Measurements from ENCODE around the gene PPFIA1.

Gene PPFIA1

GRCh38 chr11:70289582-70289981 lies 19.1 kb downstream of the PPFIA1 start:
- Histone ChIP-seq H2AK5ac (ENCODE audit: low read length, severe bottlenecking) (no peak overlapping the region), H4K91ac (ENCODE audit: low read length) (no peak overlapping the region), H2BK120ac (ENCODE audit: low read depth, low read length) (no peak overlapping the region), H3K27ac (ENCODE audit: low read length, poor library complexity, severe bottlenecking) (no peak overlapping the region), H3K27me3 (ENCODE audit: control insufficient read depth in 1 of 2, insufficient read depth in 1 of 2, low read length in 2 of 2) (no peaks in the 10 kb centered on the region), H3K4ac (ENCODE audit: low read depth in 1 of 2, low read length in 2 of 2) (no peak overlapping the region), H3K4me1 (ENCODE audit: control insufficient read depth, insufficient read depth, low read depth, low read length) (peaks cover 5% of the 10 kb centered on the region), H2BK15ac (ENCODE audit: low read depth, poor library complexity, severe bottlenecking) (no peak overlapping the region), H2AFZ (ENCODE audit: low read depth, low read length) (no peak overlapping the region), H2BK5ac (ENCODE audit: low read depth, low read length, poor library complexity, severe bottlenecking) (no peak overlapping the region), H3K18ac (ENCODE audit: low read depth in 1 of 2, low read length in 2 of 2) (no peak overlapping the region), H3K23ac (ENCODE audit: low read length in 2 of 2) (no peak overlapping the region), H3K79me1 (replicated peaks; ENCODE audit: low read length, poor library complexity, severe bottlenecking) (peaks cover 47% of the 10 kb centered on the region), H3K4me3 (ENCODE audit: insufficient read depth in 1 of 2, low read depth in 1 of 2, low read length in 2 of 2) (no peak overlapping the region), H3K9ac (ENCODE audit: low read length) (no peak overlapping the region), H4K8ac (ENCODE audit: low read length) (no peak overlapping the region), H3K9me3 (ENCODE audit: control insufficient read depth, low read length) (no peaks in the 10 kb centered on the region), H3K36me3 (ENCODE audit: control insufficient read depth in 1 of 2, insufficient read depth in 2 of 2, low read depth in 1 of 2, low read length in 2 of 2) (peaks cover 43 to 65% of the 10 kb centered on the region in 2 experiments), H2BK12ac (ENCODE audit: low read length in 2 of 2) (no peak overlapping the region), H3K14ac (ENCODE audit: low read length in 2 of 2) (no peak overlapping the region), H3K4me2 (ENCODE audit: low read length, poor library complexity, severe bottlenecking) (no peak overlapping the region)
- no peak for DNase-seq
- 100% methylated on average over 4 of the region's 4 CpGs for WGBS

DNA sequence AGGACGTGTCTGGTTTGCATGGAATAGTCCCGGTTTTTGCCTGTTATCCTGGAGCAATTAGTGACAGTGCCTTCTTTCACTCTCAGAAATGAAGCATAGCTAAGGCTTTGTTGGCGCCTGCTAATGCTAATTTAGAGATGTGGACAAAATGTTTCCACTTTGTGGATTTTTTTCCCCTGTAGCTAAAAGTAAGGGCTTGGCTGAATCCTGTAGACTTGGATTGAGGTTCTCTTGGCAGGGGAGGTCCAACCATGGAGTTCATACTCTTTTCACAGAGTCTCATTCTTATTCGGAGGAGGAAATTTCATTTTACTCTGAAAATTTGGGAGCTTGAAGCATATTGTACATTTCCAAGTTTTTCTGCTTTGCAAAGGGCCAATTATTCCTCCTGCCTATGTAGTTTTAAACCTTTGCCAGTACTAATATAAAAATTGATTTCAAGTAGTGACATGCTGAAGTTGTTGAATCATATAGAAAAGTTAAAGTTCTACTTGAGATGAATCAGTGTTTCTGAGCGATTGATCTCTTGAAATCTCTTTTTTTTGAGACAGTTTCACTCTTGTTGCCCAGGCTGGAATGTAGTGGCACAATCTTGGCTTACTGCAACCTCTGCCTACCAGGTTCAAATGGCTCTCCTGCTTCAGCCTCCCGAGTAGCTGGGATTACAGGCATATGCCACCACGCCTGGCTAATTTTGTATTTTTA lies 20.0 kb downstream of the PPFIA1 start:
- Histone ChIP-seq H4K91ac (ENCODE audit: low read length) (no peak overlapping the region), H3K9me3 (ENCODE audit: control insufficient read depth, low read length) (no peaks in the 10 kb centered on the region), H2AK5ac (ENCODE audit: low read length, severe bottlenecking) (no peak overlapping the region), H3K18ac (ENCODE audit: low read depth in 1 of 2, low read length in 2 of 2) (no peak overlapping the region), H3K79me1 (replicated peaks; ENCODE audit: low read length, poor library complexity, severe bottlenecking) (peaks cover 43% of the 10 kb centered on the region), H3K4me3 (ENCODE audit: insufficient read depth in 1 of 2, low read depth in 1 of 2, low read length in 2 of 2) (no peak overlapping the region), H2BK5ac (ENCODE audit: low read depth, low read length, poor library complexity, severe bottlenecking) (no peak overlapping the region), H3K9ac (ENCODE audit: low read length) (no peak overlapping the region), H2BK15ac (ENCODE audit: low read depth, poor library complexity, severe bottlenecking) (no peak overlapping the region), H3K27ac (ENCODE audit: low read length, poor library complexity, severe bottlenecking) (peak overlapping the region; percentile 26), H2AFZ (ENCODE audit: low read depth, low read length) (no peak overlapping the region), H3K27me3 (ENCODE audit: control insufficient read depth in 1 of 2, insufficient read depth in 1 of 2, low read length in 2 of 2) (no peaks in the 10 kb centered on the region), H3K4ac (ENCODE audit: low read depth in 1 of 2, low read length in 2 of 2) (no peak overlapping the region), H4K8ac (ENCODE audit: low read length) (no peak overlapping the region), H2BK120ac (ENCODE audit: low read depth, low read length) (no peak overlapping the region), H3K4me1 (ENCODE audit: control insufficient read depth, insufficient read depth, low read depth, low read length) (peaks cover 5% of the 10 kb centered on the region), H3K23ac (ENCODE audit: low read length in 2 of 2) (no peak overlapping the region), H3K36me3 (ENCODE audit: control insufficient read depth in 1 of 2, insufficient read depth in 2 of 2, low read depth in 1 of 2, low read length in 2 of 2) (peaks cover 35 to 59% of the 10 kb centered on the region in 2 experiments), H3K4me2 (ENCODE audit: low read length, poor library complexity, severe bottlenecking) (no peak overlapping the region), H2BK12ac (ENCODE audit: low read length in 2 of 2) (no peak overlapping the region), H3K14ac (ENCODE audit: low read length in 2 of 2) (no peak overlapping the region)
- 94% methylated on average over 6 of the region's 7 CpGs for WGBS
- DNase-seq, result no peak

GRCh38 chr11:70292166-70292565 lies 21.7 kb downstream of the PPFIA1 start:
- Histone ChIP-seq H2AK5ac (ENCODE audit: low read length, severe bottlenecking) (no peak overlapping the region), H2BK12ac (ENCODE audit: low read length in 2 of 2) (no peak overlapping the region), H2BK5ac (ENCODE audit: low read depth, low read length, poor library complexity, severe bottlenecking) (no peak overlapping the region), H3K4me2 (ENCODE audit: low read length, poor library complexity, severe bottlenecking) (no peak overlapping the region), H2BK120ac (ENCODE audit: low read depth, low read length) (no peak overlapping the region), H3K27me3 (ENCODE audit: control insufficient read depth in 1 of 2, insufficient read depth in 1 of 2, low read length in 2 of 2) (no peaks in the 10 kb centered on the region), H3K18ac (ENCODE audit: low read depth in 1 of 2, low read length in 2 of 2) (no peak overlapping the region), H3K4ac (ENCODE audit: low read depth in 1 of 2, low read length in 2 of 2) (no peak overlapping the region), H2BK15ac (ENCODE audit: low read depth, poor library complexity, severe bottlenecking) (no peak overlapping the region), H3K9me3 (ENCODE audit: control insufficient read depth, low read length) (no peaks in the 10 kb centered on the region), H4K91ac (ENCODE audit: low read length) (no peak overlapping the region), H3K14ac (ENCODE audit: low read length in 2 of 2) (no peak overlapping the region), H3K4me1 (ENCODE audit: control insufficient read depth, insufficient read depth, low read depth, low read length) (peaks cover 8% of the 10 kb centered on the region), H4K8ac (ENCODE audit: low read length) (no peak overlapping the region), H3K36me3 (ENCODE audit: control insufficient read depth in 1 of 2, insufficient read depth in 2 of 2, low read depth in 1 of 2, low read length in 2 of 2) (peaks cover 22 to 42% of the 10 kb centered on the region in 2 experiments), H3K23ac (ENCODE audit: low read length in 2 of 2) (no peak overlapping the region), H2AFZ (ENCODE audit: low read depth, low read length) (no peak overlapping the region), H3K79me1 (replicated peaks; ENCODE audit: low read length, poor library complexity, severe bottlenecking) (peaks cover 35% of the 10 kb centered on the region), H3K9ac (ENCODE audit: low read length) (no peak overlapping the region), H3K27ac (ENCODE audit: low read length, poor library complexity, severe bottlenecking) (no peak overlapping the region), H3K4me3 (ENCODE audit: insufficient read depth in 1 of 2, low read depth in 1 of 2, low read length in 2 of 2) (no peak overlapping the region)
- whole genome bisulfite sequencing, result 98% methylated on average over 6 of the region's 8 CpGs
- no peak for DNase-seq

DNA sequence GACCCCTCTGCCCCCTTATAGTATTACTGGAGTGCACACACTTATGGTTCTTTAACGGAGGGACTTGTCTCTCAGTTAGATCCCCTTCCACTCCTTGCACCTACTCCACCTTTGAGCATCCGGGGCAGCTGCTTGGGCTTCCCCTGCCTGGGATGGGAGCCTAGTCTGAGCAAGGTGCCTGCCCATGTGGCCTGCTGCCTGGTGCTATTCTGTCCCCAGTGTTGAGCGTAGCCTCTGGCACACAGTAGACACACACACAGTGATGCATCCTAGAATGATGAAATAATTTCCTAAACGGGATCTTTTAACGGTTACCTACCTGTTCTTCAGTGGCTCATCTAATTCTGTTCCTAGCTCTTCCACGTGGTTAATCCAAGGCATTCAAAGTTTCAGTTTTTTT lies 22.4 kb downstream of the PPFIA1 start:
- DNase-seq, result no peak
- Histone ChIP-seq H2BK15ac (ENCODE audit: low read depth, poor library complexity, severe bottlenecking) (no peak overlapping the region), H2AFZ (ENCODE audit: low read depth, low read length) (no peak overlapping the region), H3K4ac (ENCODE audit: low read depth in 1 of 2, low read length in 2 of 2) (no peak overlapping the region), H3K36me3 (ENCODE audit: control insufficient read depth in 1 of 2, insufficient read depth in 2 of 2, low read depth in 1 of 2, low read length in 2 of 2) (peaks cover 25 to 37% of the 10 kb centered on the region in 2 experiments), H3K9ac (ENCODE audit: low read length) (no peak overlapping the region), H3K27me3 (ENCODE audit: control insufficient read depth in 1 of 2, insufficient read depth in 1 of 2, low read length in 2 of 2) (no peaks in the 10 kb centered on the region), H3K79me1 (replicated peaks; ENCODE audit: low read length, poor library complexity, severe bottlenecking) (peaks cover 30% of the 10 kb centered on the region), H3K14ac (ENCODE audit: low read length in 2 of 2) (no peak overlapping the region), H4K8ac (ENCODE audit: low read length) (no peak overlapping the region), H2BK120ac (ENCODE audit: low read depth, low read length) (no peak overlapping the region), H3K4me2 (ENCODE audit: low read length, poor library complexity, severe bottlenecking) (no peak overlapping the region), H3K18ac (ENCODE audit: low read depth in 1 of 2, low read length in 2 of 2) (no peak overlapping the region), H3K23ac (ENCODE audit: low read length in 2 of 2) (no peak overlapping the region), H4K91ac (ENCODE audit: low read length) (no peak overlapping the region), H2AK5ac (ENCODE audit: low read length, severe bottlenecking) (no peak overlapping the region), H2BK12ac (ENCODE audit: low read length in 2 of 2) (no peak overlapping the region), H3K9me3 (ENCODE audit: control insufficient read depth, low read length) (no peaks in the 10 kb centered on the region), H3K27ac (ENCODE audit: low read length, poor library complexity, severe bottlenecking) (no peak overlapping the region), H3K4me1 (ENCODE audit: control insufficient read depth, insufficient read depth, low read depth, low read length) (peaks cover 12% of the 10 kb centered on the region), H2BK5ac (ENCODE audit: low read depth, low read length, poor library complexity, severe bottlenecking) (no peak overlapping the region), H3K4me3 (ENCODE audit: insufficient read depth in 1 of 2, low read depth in 1 of 2, low read length in 2 of 2) (no peak overlapping the region)
- WGBS, result 97% methylated on average over 6 of the region's 6 CpGs

Data from mesenchymal stem cell (in vitro differentiated cells and primary cell).